ENCODE measurements around the gene PPM1H. TPM values are rescaled to one million over a fixed set of nuclear protein-coding genes. Genes with fewer than 3 reads are reported as not detected.

Gene PPM1H
- polyA plus RNA-seq, 1 of the 3 experiments (the other 2 are of a cell fraction) = 0.13 TPM

DNA sequence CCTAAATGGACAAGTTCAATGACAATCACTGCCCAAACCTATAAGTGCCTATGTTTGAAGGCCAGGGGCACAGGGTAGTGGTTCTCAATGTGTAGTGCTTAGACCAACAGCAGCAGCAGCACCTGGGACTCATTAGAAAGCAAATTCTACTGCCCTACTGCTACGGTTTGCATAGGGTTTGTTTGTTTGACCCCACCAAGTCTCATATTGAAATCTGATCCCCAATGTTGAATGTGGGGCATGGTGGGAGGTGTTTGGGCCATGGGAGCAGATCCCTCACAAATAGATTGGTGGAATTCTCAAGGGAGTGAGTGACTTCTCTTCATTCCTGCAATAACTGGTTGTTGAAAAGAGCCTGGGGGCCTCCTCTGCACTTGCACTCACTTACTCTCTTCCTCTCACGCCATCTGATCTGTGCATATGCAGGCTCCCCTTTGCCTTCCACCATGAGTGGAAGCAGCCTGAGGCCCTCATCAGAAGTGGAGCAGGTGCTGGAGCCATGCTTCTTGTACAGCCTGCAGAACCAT lies 39.5 kb downstream of the PPM1H start:
- no peak for DNase-seq
- H3K27ac ChIP-seq (ENCODE audit: low read depth in 2 of 2, low read length in 1 of 2) = no peak overlapping the region
- H3F3A ChIP-seq (replicated peaks; ENCODE audit: insufficient read depth) = no peaks in the 10 kb centered on the region
- WGBS (ENCODE audit: low lambda C conversion rate) = 5% methylated on average over 2 of the region's 2 CpGs
- H4K20me1 ChIP-seq (ENCODE audit: insufficient read depth) = no peaks in the 10 kb centered on the region
- H3K79me2 ChIP-seq (ENCODE audit: insufficient read depth) = no peaks in the 10 kb centered on the region
- H2AFZ ChIP-seq (ENCODE audit: low read depth) = no peak overlapping the region
- peaks cover 5% of the 10 kb centered on the region; the same call in 1 of the 2 replicates for H3K27me3 ChIP-seq (ENCODE audit: insufficient read depth)
- CTCF ChIA-PET = no interaction called here
- H3K9me2 ChIP-seq = no peaks in the 10 kb centered on the region
- no peaks in the 10 kb centered on the region for H3K9me3 ChIP-seq
- POLR2A ChIA-PET = no interaction called here
- no peak overlapping the region for H3K4me3 ChIP-seq (ENCODE audit: low read depth in 2 of 2, low read length in 1 of 2)
- H3K9ac ChIP-seq = no peak overlapping the region
- H3K36me3 ChIP-seq (replicated peaks in 1 of 2; ENCODE audit: control insufficient read depth in 1 of 2, insufficient read depth in 2 of 2, low read length in 1 of 2) = no peaks in the 10 kb centered on the region
- no peaks in the 10 kb centered on the region for H3K4me1 ChIP-seq (ENCODE audit: control insufficient read depth in 1 of 2, insufficient read depth in 2 of 2, low read depth in 1 of 2, low read length in 1 of 2)
- TF ChIP-seq RAD21 (IDR thresholded peaks at IDR 0.05; ENCODE audit: low read length) (no peak), ELF1 (IDR thresholded peaks at IDR 0.05) (no peak), YY1 (IDR thresholded peaks at IDR 0.05; ENCODE audit: low read depth) (no peak), RFX5 (IDR thresholded peaks at IDR 0.05; ENCODE audit: low read length) (no peak), TCF12 (IDR thresholded peaks at IDR 0.05) (no peak), TEAD4 (IDR thresholded peaks at IDR 0.05; ENCODE audit: borderline replicate concordance, insufficient read depth) (no peak), TAF1 (IDR thresholded peaks at IDR 0.05; ENCODE audit: borderline replicate concordance, low read depth, low read length) (no peak), JUND (IDR thresholded peaks at IDR 0.05) (no peak), POLR2AphosphoS5 (IDR thresholded peaks at IDR 0.05; ENCODE audit: low read depth, low read length) (no peak), MXI1 (IDR thresholded peaks at IDR 0.05; ENCODE audit: low read depth, low read length) (no peak), MEF2A (IDR thresholded peaks at IDR 0.05; ENCODE audit: borderline replicate concordance, low read depth) (no peak), RXRA (IDR thresholded peaks at IDR 0.05; ENCODE audit: borderline replicate concordance, low read depth) (no peak), GATA2 (CRISPR knock-in tag; IDR thresholded peaks at IDR 0.05) (no peak), SMC3 (IDR thresholded peaks at IDR 0.05; ENCODE audit: low read depth, low read length) (no peak), NRF1 (IDR thresholded peaks at IDR 0.05; ENCODE audit: low read depth, low read length) (no peak)
- TF ChIP-seq, protein P1, sequence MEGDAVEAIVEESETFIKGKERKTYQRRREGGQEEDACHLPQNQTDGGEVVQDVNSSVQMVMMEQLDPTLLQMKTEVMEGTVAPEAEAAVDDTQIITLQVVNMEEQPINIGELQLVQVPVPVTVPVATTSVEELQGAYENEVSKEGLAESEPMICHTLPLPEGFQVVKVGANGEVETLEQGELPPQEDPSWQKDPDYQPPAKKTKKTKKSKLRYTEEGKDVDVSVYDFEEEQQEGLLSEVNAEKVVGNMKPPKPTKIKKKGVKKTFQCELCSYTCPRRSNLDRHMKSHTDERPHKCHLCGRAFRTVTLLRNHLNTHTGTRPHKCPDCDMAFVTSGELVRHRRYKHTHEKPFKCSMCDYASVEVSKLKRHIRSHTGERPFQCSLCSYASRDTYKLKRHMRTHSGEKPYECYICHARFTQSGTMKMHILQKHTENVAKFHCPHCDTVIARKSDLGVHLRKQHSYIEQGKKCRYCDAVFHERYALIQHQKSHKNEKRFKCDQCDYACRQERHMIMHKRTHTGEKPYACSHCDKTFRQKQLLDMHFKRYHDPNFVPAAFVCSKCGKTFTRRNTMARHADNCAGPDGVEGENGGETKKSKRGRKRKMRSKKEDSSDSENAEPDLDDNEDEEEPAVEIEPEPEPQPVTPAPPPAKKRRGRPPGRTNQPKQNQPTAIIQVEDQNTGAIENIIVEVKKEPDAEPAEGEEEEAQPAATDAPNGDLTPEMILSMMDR (IDR thresholded peaks at IDR 0.05) = no peak
- TF ChIP-seq, protein P2, sequence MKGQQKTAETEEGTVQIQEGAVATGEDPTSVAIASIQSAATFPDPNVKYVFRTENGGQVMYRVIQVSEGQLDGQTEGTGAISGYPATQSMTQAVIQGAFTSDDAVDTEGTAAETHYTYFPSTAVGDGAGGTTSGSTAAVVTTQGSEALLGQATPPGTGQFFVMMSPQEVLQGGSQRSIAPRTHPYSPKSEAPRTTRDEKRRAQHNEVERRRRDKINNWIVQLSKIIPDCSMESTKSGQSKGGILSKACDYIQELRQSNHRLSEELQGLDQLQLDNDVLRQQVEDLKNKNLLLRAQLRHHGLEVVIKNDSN (IDR thresholded peaks at IDR 0.05; ENCODE audit: borderline replicate concordance, low read depth) = no peak
- TF ChIP-seq, protein P3, sequence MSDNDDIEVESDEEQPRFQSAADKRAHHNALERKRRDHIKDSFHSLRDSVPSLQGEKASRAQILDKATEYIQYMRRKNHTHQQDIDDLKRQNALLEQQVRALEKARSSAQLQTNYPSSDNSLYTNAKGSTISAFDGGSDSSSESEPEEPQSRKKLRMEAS (IDR thresholded peaks at IDR 0.05; ENCODE audit: low read depth) = no peak
- no peak overlapping the region for H3K4me2 ChIP-seq

DNA sequence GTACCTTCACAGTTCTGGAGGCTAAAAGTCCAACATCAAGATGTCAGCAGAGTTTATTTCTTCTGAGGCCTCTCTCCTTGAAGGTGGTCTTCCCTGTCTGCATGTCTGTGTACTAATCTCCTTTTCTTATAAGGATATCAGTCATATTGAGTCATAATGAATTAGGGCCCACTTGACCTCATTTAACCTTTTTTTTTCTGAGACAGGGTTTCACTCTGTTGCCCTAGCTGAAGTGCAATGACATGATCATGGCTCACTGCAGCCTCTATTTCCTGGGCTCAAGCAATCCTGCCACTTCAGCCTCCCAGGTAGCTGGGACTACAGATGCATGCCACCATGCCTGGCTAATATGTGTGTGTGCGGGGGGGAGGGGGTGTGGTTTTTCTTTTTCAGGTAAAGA lies 41.7 kb downstream of the PPM1H start:
- no peaks in the 10 kb centered on the region for H3K36me3 ChIP-seq (replicated peaks in 1 of 2; ENCODE audit: control insufficient read depth in 1 of 2, insufficient read depth in 2 of 2, low read length in 1 of 2)
- WGBS (ENCODE audit: low lambda C conversion rate) = 0% methylated on average over 1 of the region's 1 CpG
- H3K4me2 ChIP-seq = no peak overlapping the region
- CTCF ChIA-PET = interaction anchor here (0.9 kb wide), 1 partner anchor 28 kb away, joined by 3 read pairs; no protein-coding TSS in a partner anchor
- POLR2A ChIA-PET = no interaction called here
- H2AFZ ChIP-seq (ENCODE audit: low read depth) = no peak overlapping the region
- H3K4me3 ChIP-seq (ENCODE audit: low read depth in 2 of 2, low read length in 1 of 2) = no peak overlapping the region
- no peaks in the 10 kb centered on the region for H3F3A ChIP-seq (replicated peaks; ENCODE audit: insufficient read depth)
- no peaks in the 10 kb centered on the region for H3K79me2 ChIP-seq (ENCODE audit: insufficient read depth)
- no peak overlapping the region for H3K27ac ChIP-seq (ENCODE audit: low read depth in 2 of 2, low read length in 1 of 2)
- H3K9ac ChIP-seq = no peak overlapping the region
- DNase-seq = no peak
- no peaks in the 10 kb centered on the region for H3K4me1 ChIP-seq (ENCODE audit: control insufficient read depth in 1 of 2, insufficient read depth in 2 of 2, low read depth in 1 of 2, low read length in 1 of 2)
- no peaks in the 10 kb centered on the region for H4K20me1 ChIP-seq (ENCODE audit: insufficient read depth)
- peaks cover 5% of the 10 kb centered on the region; the same call in 1 of the 2 replicates for H3K27me3 ChIP-seq (ENCODE audit: insufficient read depth)
- no peaks in the 10 kb centered on the region for H3K9me2 ChIP-seq
- no peaks in the 10 kb centered on the region for H3K9me3 ChIP-seq
- TF ChIP-seq TAF1 (IDR thresholded peaks at IDR 0.05; ENCODE audit: borderline replicate concordance, low read depth, low read length) (no peak), JUND (IDR thresholded peaks at IDR 0.05) (no peak), MXI1 (IDR thresholded peaks at IDR 0.05; ENCODE audit: low read depth, low read length) (no peak), NRF1 (IDR thresholded peaks at IDR 0.05; ENCODE audit: low read depth, low read length) (no peak), GABPA (IDR thresholded peaks at IDR 0.05; ENCODE audit: low read depth) (no peak), FOSL2 (IDR thresholded peaks at IDR 0.05; ENCODE audit: borderline replicate concordance, low read depth) (no peak), POLR2AphosphoS5 (IDR thresholded peaks at IDR 0.05; ENCODE audit: low read depth, low read length) (no peak), RCOR1 (IDR thresholded peaks at IDR 0.05; ENCODE audit: low read length) (no peak), EZH2phosphoT487 (IDR thresholded peaks at IDR 0.05; ENCODE audit: borderline replicate concordance, low read depth) (no peak), GATA2 (CRISPR knock-in tag; IDR thresholded peaks at IDR 0.05) (no peak), FOXM1 (IDR thresholded peaks at IDR 0.05; ENCODE audit: low read depth) (no peak), EP300 (IDR thresholded peaks at IDR 0.05; ENCODE audit: borderline replicate concordance in 1 of 2, low read depth in 1 of 2, low read length in 1 of 2) (no peak)
- TF ChIP-seq, protein P4, sequence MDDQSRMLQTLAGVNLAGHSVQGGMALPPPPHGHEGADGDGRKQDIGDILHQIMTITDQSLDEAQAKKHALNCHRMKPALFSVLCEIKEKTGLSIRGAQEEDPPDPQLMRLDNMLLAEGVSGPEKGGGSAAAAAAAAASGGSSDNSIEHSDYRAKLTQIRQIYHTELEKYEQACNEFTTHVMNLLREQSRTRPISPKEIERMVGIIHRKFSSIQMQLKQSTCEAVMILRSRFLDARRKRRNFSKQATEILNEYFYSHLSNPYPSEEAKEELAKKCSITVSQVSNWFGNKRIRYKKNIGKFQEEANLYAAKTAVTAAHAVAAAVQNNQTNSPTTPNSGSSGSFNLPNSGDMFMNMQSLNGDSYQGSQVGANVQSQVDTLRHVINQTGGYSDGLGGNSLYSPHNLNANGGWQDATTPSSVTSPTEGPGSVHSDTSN (IDR thresholded peaks at IDR 0.05) = no peak
- TF ChIP-seq, protein P5, sequence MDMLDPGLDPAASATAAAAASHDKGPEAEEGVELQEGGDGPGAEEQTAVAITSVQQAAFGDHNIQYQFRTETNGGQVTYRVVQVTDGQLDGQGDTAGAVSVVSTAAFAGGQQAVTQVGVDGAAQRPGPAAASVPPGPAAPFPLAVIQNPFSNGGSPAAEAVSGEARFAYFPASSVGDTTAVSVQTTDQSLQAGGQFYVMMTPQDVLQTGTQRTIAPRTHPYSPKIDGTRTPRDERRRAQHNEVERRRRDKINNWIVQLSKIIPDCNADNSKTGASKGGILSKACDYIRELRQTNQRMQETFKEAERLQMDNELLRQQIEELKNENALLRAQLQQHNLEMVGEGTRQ (IDR thresholded peaks at IDR 0.05; ENCODE audit: borderline replicate concordance, low read depth, low read length) = no peak
